GM18508 (cell line): Measurements from ENCODE around the gene SERPINB10.
A peak's percentile ranks its signal among the peaks of the same experiment; 100 is the strongest.

Experiments used
- ATAC-seq: cut with Tn5 transposase; IDR thresholded peaks from one replicate; pipeline ENCODE4 v1.9.1; 2021; ENCODE audit warnings: moderate number of reproducible peaks; ENCODE audit not compliant: insufficient read depth, unreplicated experiment

Gene SERPINB10

DNA sequence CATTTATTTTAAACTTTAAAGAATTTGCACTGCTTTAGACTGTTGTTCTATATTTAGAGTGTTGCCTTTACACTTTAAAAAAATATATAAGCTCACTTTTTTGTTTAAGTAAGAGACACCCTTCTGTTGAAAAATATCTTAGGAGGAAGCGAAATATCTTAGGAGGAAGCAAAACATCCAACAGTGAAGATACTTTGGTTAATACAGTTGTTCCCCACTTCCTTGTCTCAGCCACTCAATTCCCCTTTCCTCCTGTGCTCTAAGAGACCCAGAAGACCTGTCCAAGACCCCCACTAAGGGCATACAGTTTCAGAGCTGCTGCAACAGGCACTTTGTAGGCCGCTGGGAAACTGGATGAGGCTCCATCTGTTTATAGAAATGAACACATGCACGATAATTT is 67.9 kb downstream of the SERPINB10 start:
- ATAC-seq, result no peak

DNA sequence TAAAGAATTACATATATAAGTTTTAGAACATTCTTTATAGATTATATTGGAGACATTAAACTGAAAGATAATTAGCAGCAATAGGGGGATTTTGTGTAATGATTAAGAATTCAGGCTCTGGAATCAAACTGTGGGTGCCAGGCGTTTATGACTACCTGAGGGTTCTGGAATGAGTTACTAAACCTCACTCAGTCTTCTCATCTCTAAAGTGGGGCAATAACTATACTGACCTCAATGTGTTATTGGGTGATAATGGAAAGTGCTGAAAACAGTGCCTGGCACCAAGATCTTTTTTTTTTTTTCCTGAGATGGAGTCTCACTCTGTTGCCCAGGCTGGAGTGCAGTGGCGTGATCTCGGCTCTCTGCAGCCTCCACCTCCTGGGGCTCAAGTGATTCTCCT is 69.3 kb downstream of the SERPINB10 start:
- no peak for ATAC-seq

DNA sequence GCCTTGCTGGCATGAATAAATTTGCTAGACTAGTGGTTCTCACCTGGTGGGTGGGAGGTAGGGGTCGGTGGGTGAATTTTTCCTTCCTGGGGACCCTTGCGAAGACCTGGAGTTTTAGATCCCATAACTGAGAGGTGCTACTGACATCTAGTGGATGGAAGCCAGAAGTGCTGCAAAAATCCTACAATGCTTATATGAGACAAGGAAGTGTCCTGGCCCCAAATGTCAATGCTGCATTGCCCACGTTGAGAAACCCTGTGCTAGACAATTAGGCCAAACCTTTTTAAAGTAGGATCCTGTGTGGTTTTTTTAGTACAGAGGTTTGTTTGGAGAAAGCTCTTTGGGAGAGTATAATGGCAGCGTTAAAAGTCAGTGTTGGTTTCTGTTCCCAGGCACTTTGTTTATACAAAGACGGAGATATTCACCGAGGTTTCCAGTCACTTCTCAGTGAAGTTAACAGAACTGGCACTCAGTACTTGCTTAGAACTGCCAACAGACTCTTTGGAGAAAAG is 71.7 kb downstream of the SERPINB10 start:
- peak; percentile 56 for ATAC-seq

DNA sequence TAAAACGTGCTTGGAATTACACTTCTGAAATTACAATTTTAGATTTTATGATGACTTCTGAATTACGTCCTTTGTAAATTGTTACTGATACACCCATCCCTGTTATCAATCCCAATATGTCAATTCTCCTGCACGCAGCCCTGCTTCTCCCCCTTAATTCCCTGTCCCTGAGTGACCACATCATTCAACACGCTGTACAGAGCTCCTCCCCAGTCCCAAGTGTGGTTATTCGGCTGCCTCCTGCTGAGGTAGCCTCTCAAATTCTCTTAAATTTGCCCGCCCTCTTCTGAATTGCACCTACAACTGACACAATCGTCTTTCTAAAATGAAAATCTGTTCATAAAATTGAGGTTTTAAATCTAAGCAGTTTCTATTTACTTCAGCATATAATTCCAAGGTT is 72.3 kb downstream of the SERPINB10 start:
- ATAC-seq, result no peak

DNA sequence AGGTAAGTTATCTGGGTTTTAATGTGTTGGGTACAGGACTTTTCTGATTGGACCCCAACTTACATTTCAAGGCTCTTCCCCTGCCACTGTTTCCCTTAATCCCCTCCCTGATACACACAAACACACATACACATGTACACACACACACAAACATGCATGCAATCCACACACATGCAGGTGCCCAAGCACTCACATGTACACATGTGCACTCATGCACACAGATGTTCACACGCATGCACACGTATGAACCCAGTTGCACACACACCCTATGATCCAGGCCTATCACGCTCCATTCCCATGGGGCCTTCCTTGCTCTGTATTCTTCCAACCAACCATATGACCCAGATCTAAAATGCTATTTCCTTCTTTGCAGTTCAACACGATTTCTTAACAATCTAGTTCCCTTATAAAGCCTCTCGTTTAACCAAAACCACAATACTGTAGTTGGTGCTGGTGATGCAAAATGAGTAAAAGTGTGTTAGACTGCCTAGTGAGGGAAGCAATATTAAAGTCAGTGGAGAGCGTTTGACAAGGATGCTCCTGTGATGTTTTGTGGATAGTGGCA is 73.2 kb downstream of the SERPINB10 start:
- no peak for ATAC-seq

DNA sequence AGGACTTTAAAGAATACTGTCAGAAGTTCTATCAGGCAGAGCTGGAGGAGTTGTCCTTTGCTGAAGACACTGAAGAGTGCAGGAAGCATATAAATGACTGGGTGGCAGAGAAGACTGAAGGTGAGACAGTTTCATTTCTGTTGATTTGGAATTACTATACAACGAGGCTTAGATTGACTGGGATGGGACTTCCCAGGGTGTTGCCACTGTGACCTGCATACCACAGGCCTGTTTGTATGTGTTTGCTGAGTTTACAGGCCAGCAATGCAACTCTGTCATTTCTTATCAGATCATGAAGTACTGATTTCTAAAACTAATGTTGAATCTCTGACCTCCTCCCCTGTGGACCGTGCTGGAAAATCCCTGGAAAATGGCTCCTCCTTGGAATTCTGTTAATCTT is 74.0 kb downstream of the SERPINB10 start:
- ATAC-seq, result no peak

DNA sequence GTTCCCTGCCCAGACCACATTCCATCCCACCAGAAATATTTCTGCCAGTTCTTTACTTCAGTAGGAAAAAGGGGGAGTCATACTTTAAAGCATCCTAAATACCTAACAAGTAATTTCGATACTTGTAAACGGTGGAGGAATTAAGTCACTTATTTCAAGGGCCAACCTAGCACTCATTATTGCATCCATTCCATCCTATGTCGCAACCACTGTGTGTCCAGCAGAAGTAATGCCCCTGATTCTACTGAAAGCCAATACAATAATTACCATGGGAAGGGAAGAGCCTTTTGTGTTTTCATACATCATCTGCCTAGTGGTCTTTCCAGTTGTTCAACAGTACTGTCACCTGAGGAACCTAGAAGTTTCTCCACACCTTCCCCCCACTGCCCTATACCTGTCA is 74.6 kb downstream of the SERPINB10 start:
- no peak for ATAC-seq
